ENCODE measurements around the gene PRODH2. TPM values are rescaled to one million over a fixed set of nuclear protein-coding genes. Genes with fewer than 3 reads are reported as not detected.

Gene PRODH2
- polyA plus RNA-seq, 1 of the 3 experiments (the other 2 are of a cell fraction) = not detected

DNA sequence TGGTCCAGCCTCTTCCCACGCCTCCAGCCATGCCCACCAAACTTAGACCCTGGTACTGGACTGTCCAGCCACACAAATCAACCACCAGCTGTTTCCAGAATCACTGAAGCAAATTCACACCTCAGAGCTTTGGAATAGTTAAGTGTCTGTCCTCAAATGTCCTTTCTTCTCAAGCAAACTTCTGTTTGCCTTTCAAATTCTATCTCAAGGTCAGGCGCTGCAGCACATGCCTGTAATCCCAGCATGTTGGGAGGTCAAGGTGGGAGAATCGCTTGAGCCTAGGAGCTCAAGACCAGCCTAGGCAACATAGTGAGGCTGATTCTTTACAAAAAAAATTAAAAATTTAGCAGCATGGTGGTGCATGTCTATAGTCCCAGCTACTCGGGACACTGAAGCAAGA lies 19.4 kb upstream of the PRODH2 start:
- no peak overlapping the region for H2AFZ ChIP-seq (ENCODE audit: low read depth)
- no peak overlapping the region for H3K9ac ChIP-seq
- no peaks in the 10 kb centered on the region for H3K36me3 ChIP-seq (replicated peaks in 1 of 2; ENCODE audit: control insufficient read depth in 1 of 2, insufficient read depth in 2 of 2, low read length in 1 of 2)
- ChIA-PET CTCF (no interaction called here), POLR2A (no interaction called here)
- no peaks in the 10 kb centered on the region for H3F3A ChIP-seq (replicated peaks; ENCODE audit: insufficient read depth)
- H3K4me2 ChIP-seq = no peak overlapping the region
- H3K9me2 ChIP-seq = no peaks in the 10 kb centered on the region
- TF ChIP-seq, protein P1, sequence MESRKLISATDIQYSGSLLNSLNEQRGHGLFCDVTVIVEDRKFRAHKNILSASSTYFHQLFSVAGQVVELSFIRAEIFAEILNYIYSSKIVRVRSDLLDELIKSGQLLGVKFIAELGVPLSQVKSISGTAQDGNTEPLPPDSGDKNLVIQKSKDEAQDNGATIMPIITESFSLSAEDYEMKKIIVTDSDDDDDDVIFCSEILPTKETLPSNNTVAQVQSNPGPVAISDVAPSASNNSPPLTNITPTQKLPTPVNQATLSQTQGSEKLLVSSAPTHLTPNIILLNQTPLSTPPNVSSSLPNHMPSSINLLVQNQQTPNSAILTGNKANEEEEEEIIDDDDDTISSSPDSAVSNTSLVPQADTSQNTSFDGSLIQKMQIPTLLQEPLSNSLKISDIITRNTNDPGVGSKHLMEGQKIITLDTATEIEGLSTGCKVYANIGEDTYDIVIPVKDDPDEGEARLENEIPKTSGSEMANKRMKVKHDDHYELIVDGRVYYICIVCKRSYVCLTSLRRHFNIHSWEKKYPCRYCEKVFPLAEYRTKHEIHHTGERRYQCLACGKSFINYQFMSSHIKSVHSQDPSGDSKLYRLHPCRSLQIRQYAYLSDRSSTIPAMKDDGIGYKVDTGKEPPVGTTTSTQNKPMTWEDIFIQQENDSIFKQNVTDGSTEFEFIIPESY (IDR thresholded peaks at IDR 0.05; ENCODE audit: borderline replicate concordance, low read depth) = no peak
- TF ChIP-seq, protein P2, sequence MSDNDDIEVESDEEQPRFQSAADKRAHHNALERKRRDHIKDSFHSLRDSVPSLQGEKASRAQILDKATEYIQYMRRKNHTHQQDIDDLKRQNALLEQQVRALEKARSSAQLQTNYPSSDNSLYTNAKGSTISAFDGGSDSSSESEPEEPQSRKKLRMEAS (IDR thresholded peaks at IDR 0.05; ENCODE audit: low read depth) = no peak
- TF ChIP-seq TEAD4 (IDR thresholded peaks at IDR 0.05; ENCODE audit: borderline replicate concordance, insufficient read depth) = no peak
- TF ChIP-seq, protein P3, sequence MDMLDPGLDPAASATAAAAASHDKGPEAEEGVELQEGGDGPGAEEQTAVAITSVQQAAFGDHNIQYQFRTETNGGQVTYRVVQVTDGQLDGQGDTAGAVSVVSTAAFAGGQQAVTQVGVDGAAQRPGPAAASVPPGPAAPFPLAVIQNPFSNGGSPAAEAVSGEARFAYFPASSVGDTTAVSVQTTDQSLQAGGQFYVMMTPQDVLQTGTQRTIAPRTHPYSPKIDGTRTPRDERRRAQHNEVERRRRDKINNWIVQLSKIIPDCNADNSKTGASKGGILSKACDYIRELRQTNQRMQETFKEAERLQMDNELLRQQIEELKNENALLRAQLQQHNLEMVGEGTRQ (IDR thresholded peaks at IDR 0.05; ENCODE audit: borderline replicate concordance, low read depth, low read length) = no peak
- TF ChIP-seq RXRA (IDR thresholded peaks at IDR 0.05; ENCODE audit: borderline replicate concordance, low read depth) = no peak
- TF ChIP-seq, protein P4, sequence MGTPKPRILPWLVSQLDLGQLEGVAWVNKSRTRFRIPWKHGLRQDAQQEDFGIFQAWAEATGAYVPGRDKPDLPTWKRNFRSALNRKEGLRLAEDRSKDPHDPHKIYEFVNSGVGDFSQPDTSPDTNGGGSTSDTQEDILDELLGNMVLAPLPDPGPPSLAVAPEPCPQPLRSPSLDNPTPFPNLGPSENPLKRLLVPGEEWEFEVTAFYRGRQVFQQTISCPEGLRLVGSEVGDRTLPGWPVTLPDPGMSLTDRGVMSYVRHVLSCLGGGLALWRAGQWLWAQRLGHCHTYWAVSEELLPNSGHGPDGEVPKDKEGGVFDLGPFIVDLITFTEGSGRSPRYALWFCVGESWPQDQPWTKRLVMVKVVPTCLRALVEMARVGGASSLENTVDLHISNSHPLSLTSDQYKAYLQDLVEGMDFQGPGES (IDR thresholded peaks at IDR 0.05; ENCODE audit: low read depth, low read length) = no peak
- no peak for TF ChIP-seq SIN3A (IDR thresholded peaks at IDR 0.05; ENCODE audit: borderline replicate concordance, low read depth, low read length)
- TF ChIP-seq, protein P5, sequence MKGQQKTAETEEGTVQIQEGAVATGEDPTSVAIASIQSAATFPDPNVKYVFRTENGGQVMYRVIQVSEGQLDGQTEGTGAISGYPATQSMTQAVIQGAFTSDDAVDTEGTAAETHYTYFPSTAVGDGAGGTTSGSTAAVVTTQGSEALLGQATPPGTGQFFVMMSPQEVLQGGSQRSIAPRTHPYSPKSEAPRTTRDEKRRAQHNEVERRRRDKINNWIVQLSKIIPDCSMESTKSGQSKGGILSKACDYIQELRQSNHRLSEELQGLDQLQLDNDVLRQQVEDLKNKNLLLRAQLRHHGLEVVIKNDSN (IDR thresholded peaks at IDR 0.05; ENCODE audit: borderline replicate concordance, low read depth) = no peak
- TF ChIP-seq ELF1 (IDR thresholded peaks at IDR 0.05) = no peak
- TF ChIP-seq JUND (IDR thresholded peaks at IDR 0.05) = no peak
- no peak for TF ChIP-seq FOSL2 (IDR thresholded peaks at IDR 0.05; ENCODE audit: borderline replicate concordance, low read depth)
- TF ChIP-seq, protein P6, sequence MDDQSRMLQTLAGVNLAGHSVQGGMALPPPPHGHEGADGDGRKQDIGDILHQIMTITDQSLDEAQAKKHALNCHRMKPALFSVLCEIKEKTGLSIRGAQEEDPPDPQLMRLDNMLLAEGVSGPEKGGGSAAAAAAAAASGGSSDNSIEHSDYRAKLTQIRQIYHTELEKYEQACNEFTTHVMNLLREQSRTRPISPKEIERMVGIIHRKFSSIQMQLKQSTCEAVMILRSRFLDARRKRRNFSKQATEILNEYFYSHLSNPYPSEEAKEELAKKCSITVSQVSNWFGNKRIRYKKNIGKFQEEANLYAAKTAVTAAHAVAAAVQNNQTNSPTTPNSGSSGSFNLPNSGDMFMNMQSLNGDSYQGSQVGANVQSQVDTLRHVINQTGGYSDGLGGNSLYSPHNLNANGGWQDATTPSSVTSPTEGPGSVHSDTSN (IDR thresholded peaks at IDR 0.05) = no peak
- TF ChIP-seq RCOR1 (IDR thresholded peaks at IDR 0.05; ENCODE audit: low read length) = no peak
- H3K4me3 ChIP-seq (ENCODE audit: low read depth in 2 of 2, low read length in 1 of 2) = no peak overlapping the region
- no peaks in the 10 kb centered on the region for H3K9me3 ChIP-seq
- H3K4me1 ChIP-seq (ENCODE audit: control insufficient read depth in 1 of 2, insufficient read depth in 2 of 2, low read depth in 1 of 2, low read length in 1 of 2) = no peaks in the 10 kb centered on the region
- no peak overlapping the region for H3K27ac ChIP-seq (ENCODE audit: low read depth in 2 of 2, low read length in 1 of 2)
- no peaks in the 10 kb centered on the region for H4K20me1 ChIP-seq (ENCODE audit: insufficient read depth)
- H3K79me2 ChIP-seq (ENCODE audit: insufficient read depth) = no peaks in the 10 kb centered on the region
- peaks cover 41% of the 10 kb centered on the region for H3K27me3 ChIP-seq (ENCODE audit: insufficient read depth)
- WGBS (ENCODE audit: low lambda C conversion rate) = 8% methylated on average over 4 of the region's 4 CpGs
- DNase-seq = no peak

Measured in SK-N-SH (cell line).